T-helper 1 cell treated with Interleukin-12 subunit alpha and Interleukin-12 subunit beta and Interleukin-4 antibody, amounts not matched to agents 30 μg/mL and 1 μg/mL, for 36 hours (primary cell): Measurements from ENCODE around the gene ADCK1.

Source experiments
- H3K27ac Mint-ChIP-seq: one replicate; pipeline ENCODE4 v1.8.0; 2021; ENCODE audit warnings: mild to moderate bottlenecking, mixed read lengths
- H3K27me3 Mint-ChIP-seq: one replicate; pipeline ENCODE4 v1.8.0; 2021; ENCODE audit warnings: low read depth, mixed read lengths
- H3K36me3 Mint-ChIP-seq: one replicate; pipeline ENCODE4 v1.8.0; 2021; ENCODE audit warnings: low read depth, mixed read lengths
- H3K4me1 Mint-ChIP-seq: one replicate; pipeline ENCODE4 v1.8.0; 2021; ENCODE audit warnings: low read depth, mixed read lengths
- H3K4me3 Mint-ChIP-seq: one replicate; pipeline ENCODE4 v1.8.0; 2021; ENCODE audit warnings: mild to moderate bottlenecking, moderate library complexity, mixed read lengths
- H3K9me3 Mint-ChIP-seq: one replicate; pipeline ENCODE4 v1.8.0; 2021; ENCODE audit warnings: mixed read lengths

Gene ADCK1

DNA sequence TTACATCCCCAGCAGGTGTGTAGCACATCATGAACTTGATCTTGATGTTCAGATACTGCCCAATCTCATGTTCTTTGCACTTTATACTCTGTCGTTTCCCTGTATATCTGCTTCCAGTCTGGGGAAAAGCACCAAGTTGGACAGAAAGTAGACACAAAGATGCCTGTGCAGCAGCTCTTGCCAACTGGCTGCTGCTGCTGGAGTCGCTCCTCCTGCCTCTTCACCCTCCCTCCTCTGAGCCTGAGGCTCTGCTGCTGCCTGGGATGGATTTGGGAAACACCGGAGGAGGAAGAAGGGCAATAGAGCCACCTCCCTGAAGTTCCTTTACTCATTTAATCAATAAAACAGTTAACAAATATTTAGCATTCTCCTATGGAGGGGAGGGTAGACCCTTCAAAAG is 32.4 kb downstream of the ADCK1 start:
- Mint-ChIP-seq H3K27me3 (no peaks in the 10 kb centered on the region), H3K4me1 (no peaks in the 10 kb centered on the region), H3K4me3 (no peak overlapping the region), H3K27ac (no peak overlapping the region), H3K9me3 (no peaks in the 10 kb centered on the region), H3K36me3 (no peaks in the 10 kb centered on the region)

- H3K9me3 Mint-ChIP-seq = no peaks in the 10 kb centered on the region
- H3K36me3 Mint-ChIP-seq = no peaks in the 10 kb centered on the region
- no peak overlapping the region for H3K4me3 Mint-ChIP-seq
- peaks cover 7% of the 10 kb centered on the region for H3K4me1 Mint-ChIP-seq
- no peaks in the 10 kb centered on the region for H3K27me3 Mint-ChIP-seq
- no peak overlapping the region for H3K27ac Mint-ChIP-seq
Observed at GRCh38 chr14:77837926-77838325, 38.0 kb downstream of the ADCK1 start.

GRCh38 chr14:77838831-77839511 is 39.1 kb downstream of the ADCK1 start:
- Mint-ChIP-seq H3K4me3 (no peak overlapping the region), H3K9me3 (no peaks in the 10 kb centered on the region), H3K36me3 (no peaks in the 10 kb centered on the region), H3K27ac (no peak overlapping the region), H3K27me3 (no peaks in the 10 kb centered on the region), H3K4me1 (peaks cover 7% of the 10 kb centered on the region)

- H3K4me3 Mint-ChIP-seq = no peak overlapping the region
Observed at GRCh38 chr14:77843195-77843594, 43.3 kb downstream of the ADCK1 start.

GRCh38 chr14:77843651-77844050 is 43.7 kb downstream of the ADCK1 start:
- Mint-ChIP-seq H3K4me3 (no peak overlapping the region), H3K36me3 (no peaks in the 10 kb centered on the region), H3K9me3 (no peaks in the 10 kb centered on the region), H3K4me1 (peaks cover 7% of the 10 kb centered on the region), H3K27me3 (no peaks in the 10 kb centered on the region), H3K27ac (no peak overlapping the region)

More at GRCh38 chr14:77843195-77843594, 43.3 kb downstream of the ADCK1 start:
- Mint-ChIP-seq H3K27ac (no peak overlapping the region), H3K4me1 (peaks cover 7% of the 10 kb centered on the region), H3K36me3 (no peaks in the 10 kb centered on the region), H3K27me3 (no peaks in the 10 kb centered on the region), H3K9me3 (no peaks in the 10 kb centered on the region)

DNA sequence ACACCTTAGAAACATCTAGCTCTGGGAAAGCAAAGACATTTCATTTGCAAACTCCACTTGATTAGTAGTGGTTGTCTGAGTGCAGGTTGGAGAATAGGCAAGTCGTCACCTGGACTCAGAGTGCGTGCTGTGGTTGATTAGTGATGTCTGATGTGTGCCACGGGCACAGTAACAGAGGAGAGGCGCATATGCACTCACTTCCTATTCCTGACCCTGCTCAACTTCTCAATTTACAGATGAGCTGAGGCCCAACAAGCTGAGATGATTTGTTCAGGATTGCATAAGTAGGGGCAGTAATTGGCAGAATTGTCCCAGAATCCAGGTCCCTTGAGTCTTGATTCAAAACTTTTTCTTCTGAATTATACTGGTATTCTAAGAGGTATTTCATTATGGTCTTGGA is 44.9 kb downstream of the ADCK1 start:
- no peak overlapping the region for H3K4me3 Mint-ChIP-seq
- no peaks in the 10 kb centered on the region for H3K27me3 Mint-ChIP-seq
- H3K27ac Mint-ChIP-seq = no peak overlapping the region
- H3K36me3 Mint-ChIP-seq = no peaks in the 10 kb centered on the region
- no peaks in the 10 kb centered on the region for H3K4me1 Mint-ChIP-seq
- no peaks in the 10 kb centered on the region for H3K9me3 Mint-ChIP-seq

DNA sequence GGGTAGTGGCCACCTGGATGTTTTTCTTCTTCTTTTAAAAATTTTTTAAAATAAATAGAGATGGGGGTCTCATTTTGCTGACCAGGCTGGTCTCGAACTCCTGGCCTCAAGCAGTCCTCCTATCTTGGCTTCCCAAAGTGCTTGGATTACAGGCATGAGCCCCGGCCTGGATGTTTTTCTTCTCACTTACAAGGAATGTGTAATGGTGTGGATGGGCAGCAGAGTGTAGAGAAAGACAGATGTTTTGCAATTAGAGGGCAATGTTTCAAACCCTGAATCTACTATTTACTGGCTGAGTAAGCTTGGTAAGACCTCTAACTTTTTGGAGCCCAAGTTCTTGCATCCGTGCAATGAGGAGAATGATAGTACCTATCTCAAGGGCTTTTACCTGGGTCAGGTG is 48.1 kb downstream of the ADCK1 start:
- Mint-ChIP-seq H3K4me3 (no peak overlapping the region), H3K4me1 (no peaks in the 10 kb centered on the region), H3K9me3 (no peaks in the 10 kb centered on the region), H3K36me3 (no peaks in the 10 kb centered on the region), H3K27ac (no peak overlapping the region), H3K27me3 (no peaks in the 10 kb centered on the region)

GRCh38 chr14:77849711-77850110 is 49.8 kb downstream of the ADCK1 start:
- no peaks in the 10 kb centered on the region for H3K4me1 Mint-ChIP-seq
- H3K9me3 Mint-ChIP-seq = no peaks in the 10 kb centered on the region
- H3K27ac Mint-ChIP-seq = no peak overlapping the region
- no peaks in the 10 kb centered on the region for H3K27me3 Mint-ChIP-seq
- no peak overlapping the region for H3K4me3 Mint-ChIP-seq
- no peaks in the 10 kb centered on the region for H3K36me3 Mint-ChIP-seq

DNA sequence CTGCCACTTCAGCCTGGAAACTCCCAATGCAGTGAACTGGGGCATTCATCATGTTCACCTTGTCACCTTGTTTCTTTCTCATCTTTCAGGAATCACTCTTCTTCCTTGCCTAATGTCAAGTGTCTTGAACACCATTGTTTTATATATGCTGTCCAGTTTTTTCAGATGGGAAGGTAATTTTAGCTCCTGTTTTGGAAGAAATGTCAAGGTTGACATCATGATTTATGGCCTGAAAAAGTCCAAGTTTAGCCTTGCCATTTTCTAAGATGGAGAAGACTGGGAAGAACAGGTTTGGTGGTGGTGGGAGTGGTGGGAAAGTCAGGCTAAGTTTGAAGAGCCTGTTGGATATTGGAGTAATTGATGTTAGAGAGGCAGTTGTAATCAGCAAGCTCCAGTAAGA is 54.0 kb downstream of the ADCK1 start:
- Mint-ChIP-seq H3K4me1 (no peaks in the 10 kb centered on the region), H3K36me3 (no peaks in the 10 kb centered on the region), H3K27ac (no peak overlapping the region), H3K4me3 (no peak overlapping the region), H3K9me3 (no peaks in the 10 kb centered on the region), H3K27me3 (no peaks in the 10 kb centered on the region)

- no peaks in the 10 kb centered on the region for H3K4me1 Mint-ChIP-seq
- no peaks in the 10 kb centered on the region for H3K9me3 Mint-ChIP-seq
- H3K27me3 Mint-ChIP-seq = no peaks in the 10 kb centered on the region
- H3K27ac Mint-ChIP-seq = no peak overlapping the region
- no peaks in the 10 kb centered on the region for H3K36me3 Mint-ChIP-seq
- H3K4me3 Mint-ChIP-seq = no peak overlapping the region
Observed at GRCh38 chr14:77856941-77857340, 57.0 kb downstream of the ADCK1 start.

GRCh38 chr14:77859934-77860570 is 60.1 kb downstream of the ADCK1 start:
- H3K27me3 Mint-ChIP-seq = no peaks in the 10 kb centered on the region
- H3K4me1 Mint-ChIP-seq = no peaks in the 10 kb centered on the region
- no peaks in the 10 kb centered on the region for H3K9me3 Mint-ChIP-seq
- H3K36me3 Mint-ChIP-seq = no peaks in the 10 kb centered on the region
- H3K27ac Mint-ChIP-seq = no peak overlapping the region
- no peak overlapping the region for H3K4me3 Mint-ChIP-seq

GRCh38 chr14:77861201-77861600 is 61.3 kb downstream of the ADCK1 start:
- Mint-ChIP-seq H3K27ac (no peak overlapping the region), H3K4me3 (no peak overlapping the region), H3K4me1 (no peaks in the 10 kb centered on the region), H3K9me3 (no peaks in the 10 kb centered on the region), H3K36me3 (no peaks in the 10 kb centered on the region), H3K27me3 (no peaks in the 10 kb centered on the region)

GRCh38 chr14:77862154-77862786 is 62.4 kb downstream of the ADCK1 start:
- H3K4me3 Mint-ChIP-seq = no peak overlapping the region
- H3K9me3 Mint-ChIP-seq = no peaks in the 10 kb centered on the region
- H3K4me1 Mint-ChIP-seq = no peaks in the 10 kb centered on the region
- H3K36me3 Mint-ChIP-seq = no peaks in the 10 kb centered on the region
- no peaks in the 10 kb centered on the region for H3K27me3 Mint-ChIP-seq
- no peak overlapping the region for H3K27ac Mint-ChIP-seq

DNA sequence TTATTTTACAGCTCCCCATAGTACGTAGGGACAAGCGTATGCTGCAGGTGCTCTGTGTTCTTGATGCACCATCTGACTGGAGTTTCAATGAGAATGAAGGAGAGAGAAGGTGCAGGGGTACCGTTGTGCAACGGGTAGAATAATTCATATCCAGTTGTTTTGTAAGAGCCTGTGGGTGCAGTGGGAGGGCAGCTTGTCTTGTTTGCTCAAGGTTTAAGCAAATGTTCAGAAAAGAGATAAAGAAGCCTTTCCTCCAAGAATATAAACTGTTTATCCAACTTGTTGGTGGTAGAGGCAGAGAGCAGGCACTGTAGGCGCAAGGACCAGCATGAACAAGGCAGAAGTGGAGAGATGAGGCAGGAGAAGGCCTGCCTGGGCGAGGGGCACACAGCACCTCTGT is 64.2 kb downstream of the ADCK1 start:
- Mint-ChIP-seq H3K27ac (no peak overlapping the region), H3K4me1 (no peaks in the 10 kb centered on the region), H3K4me3 (no peak overlapping the region), H3K27me3 (no peaks in the 10 kb centered on the region), H3K9me3 (no peaks in the 10 kb centered on the region), H3K36me3 (no peaks in the 10 kb centered on the region)

DNA sequence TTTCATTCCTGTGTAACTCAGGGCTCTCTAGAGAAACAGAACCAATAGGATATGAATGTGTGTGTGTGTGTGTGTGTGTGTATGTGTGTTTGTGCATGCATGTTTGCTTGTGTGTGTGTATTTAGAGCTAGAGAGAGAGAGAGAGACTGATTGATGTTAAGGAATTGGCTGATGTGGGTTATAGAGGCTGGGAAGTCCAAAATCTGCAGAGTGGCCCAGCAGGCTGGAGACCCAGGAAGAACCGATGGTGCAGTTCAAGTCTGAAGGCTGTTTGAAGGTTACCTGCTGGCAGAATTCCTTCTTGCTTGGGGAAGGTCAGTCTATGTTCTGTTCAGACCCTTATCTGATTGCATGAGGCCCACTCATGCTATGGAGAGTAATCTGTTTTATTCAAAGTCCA is 64.7 kb downstream of the ADCK1 start:
- Mint-ChIP-seq H3K36me3 (no peaks in the 10 kb centered on the region), H3K9me3 (no peaks in the 10 kb centered on the region), H3K4me3 (no peak overlapping the region), H3K27me3 (no peaks in the 10 kb centered on the region), H3K4me1 (no peaks in the 10 kb centered on the region), H3K27ac (no peak overlapping the region)
